ENCODE results near the gene PRRC2A.

PRRC2A gene

DNA sequence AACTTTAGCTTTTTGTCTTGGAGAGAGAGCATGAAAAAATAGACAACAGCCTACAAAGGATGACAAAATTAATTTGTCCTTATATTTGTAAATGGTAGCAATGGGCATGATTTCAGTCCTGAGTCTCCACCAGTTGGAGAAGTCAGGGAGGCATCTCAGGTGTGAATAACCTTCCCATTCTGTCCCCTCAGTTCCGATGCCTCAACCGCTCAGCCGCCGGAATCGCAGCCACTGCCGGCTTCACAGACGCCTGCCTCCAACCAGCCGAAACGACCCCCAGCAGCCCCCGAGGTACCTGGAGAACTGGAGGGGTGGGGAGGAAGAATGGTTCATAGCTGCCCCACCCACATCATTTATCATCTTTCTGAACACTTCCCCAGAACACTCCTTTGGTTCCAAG, 3.6 kb downstream of the PRRC2A start:
- DNase-seq (ENCODE audit: low spot score), result no peak

DNA sequence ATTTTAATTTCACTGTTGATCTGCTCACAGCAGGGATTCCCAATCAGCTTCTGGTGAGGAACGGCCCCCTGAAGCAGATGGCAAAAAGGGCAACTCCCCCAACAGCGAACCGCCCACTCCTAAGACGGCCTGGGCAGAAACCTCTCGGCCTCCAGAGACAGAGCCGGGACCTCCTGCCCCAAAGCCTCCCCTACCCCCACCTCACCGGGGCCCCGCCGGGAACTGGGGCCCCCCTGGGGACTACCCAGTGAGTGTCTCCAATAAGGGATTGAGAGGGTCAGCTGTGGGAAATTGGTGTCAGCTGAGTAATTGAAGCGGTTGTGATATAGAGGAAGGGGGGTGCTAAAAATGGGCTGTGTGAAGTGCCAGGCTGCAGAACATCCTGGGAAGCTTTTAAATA, 6.4 kb downstream of the PRRC2A start:
- no peak for DNase-seq (ENCODE audit: low spot score)

DNA sequence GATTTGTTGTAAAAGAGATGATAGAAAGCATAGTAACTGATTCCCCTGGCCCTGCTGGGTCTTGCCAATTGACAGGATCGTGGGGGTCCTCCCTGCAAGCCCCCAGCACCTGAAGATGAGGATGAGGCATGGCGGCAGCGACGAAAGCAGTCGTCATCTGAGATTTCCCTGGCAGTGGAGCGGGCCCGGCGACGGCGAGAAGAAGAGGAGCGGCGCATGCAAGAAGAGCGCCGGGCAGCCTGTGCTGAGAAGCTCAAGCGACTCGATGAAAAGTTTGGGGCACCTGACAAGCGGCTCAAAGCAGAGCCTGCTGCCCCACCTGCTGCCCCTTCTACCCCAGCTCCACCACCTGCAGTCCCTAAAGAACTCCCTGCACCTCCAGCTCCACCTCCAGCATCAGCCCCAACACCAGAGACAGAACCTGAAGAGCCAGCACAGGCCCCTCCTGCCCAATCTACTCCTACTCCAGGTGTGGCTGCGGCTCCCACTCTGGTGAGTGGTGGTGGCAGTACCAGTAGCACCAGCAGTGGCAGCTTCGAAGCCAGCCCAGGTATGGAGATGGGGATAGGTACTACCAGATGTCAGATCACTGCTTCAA, 7.3 kb downstream of the PRRC2A start:
- no peak for DNase-seq (ENCODE audit: low spot score)

DNA sequence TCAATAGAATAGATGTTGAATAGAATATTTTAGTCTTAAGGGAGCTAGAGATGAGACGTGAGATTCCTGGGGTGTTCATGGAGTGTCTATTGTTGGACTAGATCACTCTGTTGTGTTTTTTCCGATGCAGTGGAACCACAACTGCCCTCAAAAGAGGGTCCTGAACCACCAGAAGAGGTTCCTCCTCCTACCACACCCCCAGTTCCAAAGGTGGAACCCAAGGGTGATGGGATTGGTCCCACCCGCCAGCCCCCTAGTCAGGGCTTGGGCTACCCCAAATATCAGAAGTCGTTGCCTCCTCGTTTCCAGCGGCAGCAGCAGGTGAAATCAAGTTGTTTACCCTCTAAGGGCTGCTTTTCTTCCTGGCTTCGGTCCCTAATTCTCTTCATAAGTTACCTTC, 8.5 kb downstream of the PRRC2A start:
- DNase-seq (ENCODE audit: low spot score), result no peak

DNA sequence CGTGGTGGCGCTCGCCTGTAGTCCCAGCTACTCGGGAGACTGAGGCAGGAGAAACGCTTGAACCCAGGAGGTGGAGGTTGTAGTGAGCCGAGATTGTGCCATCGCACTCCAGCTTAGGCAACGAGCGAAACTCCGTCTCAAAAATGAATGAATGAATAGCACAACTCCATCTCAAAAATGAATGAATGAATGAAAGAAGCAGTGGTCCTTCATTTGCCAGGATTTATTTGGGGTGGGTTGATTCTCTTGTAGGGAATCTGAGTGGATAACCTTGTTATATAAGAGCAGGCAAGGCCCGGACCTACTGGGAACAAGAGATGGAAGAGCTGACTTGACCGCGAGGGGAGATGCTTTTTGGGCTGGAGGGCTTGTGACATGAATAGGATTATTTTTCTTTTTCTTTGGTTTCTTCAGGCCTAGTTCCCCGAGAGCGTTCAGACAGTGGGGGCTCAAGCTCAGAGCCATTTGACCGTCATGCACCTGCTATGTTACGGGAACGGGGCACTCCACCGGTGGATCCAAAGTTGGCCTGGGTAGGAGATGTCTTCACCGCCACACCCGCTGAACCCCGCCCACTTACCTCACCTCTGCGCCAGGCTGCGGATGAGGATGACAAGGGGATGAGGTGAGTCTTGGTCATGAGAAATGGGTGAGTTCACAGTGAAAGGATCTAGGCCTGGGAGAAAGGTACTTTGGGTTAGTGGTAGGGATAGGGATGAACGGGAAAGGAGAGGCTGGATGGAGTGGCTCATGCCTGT, 9.8 kb downstream of the PRRC2A start:
- DNase-seq (ENCODE audit: low spot score), result no peak

DNA sequence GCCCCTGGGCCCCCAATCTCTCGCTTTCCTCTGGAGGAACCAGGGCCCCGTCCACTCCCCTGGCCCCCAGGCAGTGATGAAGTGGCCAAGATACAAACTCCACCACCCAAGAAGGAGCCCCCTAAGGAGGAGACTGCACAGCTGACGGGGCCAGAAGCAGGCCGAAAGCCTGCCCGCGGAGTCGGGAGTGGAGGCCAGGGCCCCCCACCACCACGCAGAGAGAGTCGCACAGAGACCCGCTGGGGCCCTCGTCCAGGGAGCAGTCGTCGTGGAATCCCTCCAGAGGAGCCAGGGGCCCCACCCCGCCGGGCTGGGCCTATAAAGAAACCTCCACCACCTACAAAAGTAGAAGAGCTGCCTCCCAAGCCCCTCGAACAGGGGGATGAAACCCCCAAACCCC, 10.7 kb downstream of the PRRC2A start:
- DNase-seq (ENCODE audit: low spot score), result no peak

DNA sequence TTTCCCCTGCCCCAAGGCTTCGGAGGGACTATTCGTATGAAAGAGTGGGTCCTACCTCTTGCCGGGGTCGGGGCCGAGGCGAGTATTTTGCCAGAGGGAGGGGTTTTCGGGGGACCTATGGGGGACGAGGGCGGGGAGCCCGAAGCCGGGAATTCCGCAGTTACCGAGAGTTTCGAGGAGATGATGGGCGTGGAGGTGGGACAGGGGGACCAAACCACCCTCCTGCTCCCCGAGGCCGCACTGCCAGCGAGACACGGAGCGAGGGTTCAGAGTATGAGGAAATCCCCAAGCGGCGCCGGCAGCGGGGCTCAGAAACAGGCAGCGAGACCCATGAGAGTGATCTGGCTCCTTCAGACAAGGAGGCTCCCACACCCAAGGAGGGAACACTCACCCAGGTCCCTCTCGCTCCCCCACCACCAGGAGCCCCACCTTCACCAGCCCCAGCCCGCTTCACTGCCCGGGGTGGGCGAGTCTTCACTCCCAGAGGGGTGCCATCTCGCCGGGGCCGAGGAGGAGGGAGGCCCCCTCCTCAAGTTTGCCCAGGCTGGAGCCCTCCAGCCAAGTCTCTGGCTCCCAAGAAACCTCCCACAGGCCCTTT, 11.3 kb downstream of the PRRC2A start:
- no peak for DNase-seq (ENCODE audit: low spot score)

DNA sequence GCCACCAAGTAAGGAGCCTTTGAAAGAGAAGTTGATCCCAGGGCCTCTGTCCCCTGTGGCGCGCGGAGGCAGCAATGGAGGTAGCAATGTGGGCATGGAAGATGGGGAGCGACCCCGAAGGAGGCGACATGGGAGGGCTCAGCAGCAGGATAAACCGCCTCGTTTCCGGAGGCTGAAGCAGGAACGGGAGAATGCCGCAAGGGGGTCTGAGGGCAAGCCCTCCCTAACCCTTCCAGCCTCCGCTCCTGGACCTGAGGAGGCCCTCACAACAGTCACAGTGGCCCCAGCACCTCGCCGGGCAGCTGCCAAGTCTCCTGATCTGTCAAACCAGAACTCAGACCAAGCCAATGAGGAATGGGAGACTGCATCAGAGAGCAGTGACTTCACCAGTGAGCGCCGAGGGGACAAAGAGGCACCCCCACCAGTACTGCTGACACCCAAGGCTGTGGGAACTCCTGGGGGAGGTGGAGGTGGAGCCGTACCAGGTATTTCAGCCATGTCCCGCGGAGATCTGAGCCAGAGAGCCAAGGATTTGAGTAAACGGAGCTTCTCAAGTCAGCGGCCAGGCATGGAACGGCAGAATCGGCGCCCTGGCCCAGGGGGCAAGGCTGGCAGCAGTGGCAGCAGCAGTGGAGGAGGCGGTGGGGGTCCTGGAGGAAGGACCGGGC, 11.9 kb downstream of the PRRC2A start:
- no peak for DNase-seq (ENCODE audit: low spot score)

DNA sequence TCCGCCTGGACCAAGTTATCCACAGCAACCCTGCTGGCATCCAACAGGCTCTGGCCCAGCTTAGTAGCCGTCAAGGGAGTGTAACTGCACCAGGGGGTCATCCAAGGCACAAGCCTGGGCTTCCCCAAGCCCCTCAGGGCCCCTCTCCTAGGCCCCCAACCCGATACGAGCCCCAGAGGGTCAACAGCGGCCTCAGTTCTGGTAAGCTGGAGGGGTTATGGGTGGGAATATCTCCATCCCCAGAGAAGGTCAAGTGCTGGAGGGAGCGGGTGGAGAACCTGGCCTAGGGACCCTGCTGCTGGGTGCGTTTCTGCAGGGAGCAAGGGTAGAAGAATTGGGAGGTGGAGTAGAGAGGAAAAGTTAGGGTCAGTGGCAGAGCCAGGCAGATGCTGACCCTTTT, 12.9 kb downstream of the PRRC2A start:
- no peak for DNase-seq (ENCODE audit: low spot score)

DNA sequence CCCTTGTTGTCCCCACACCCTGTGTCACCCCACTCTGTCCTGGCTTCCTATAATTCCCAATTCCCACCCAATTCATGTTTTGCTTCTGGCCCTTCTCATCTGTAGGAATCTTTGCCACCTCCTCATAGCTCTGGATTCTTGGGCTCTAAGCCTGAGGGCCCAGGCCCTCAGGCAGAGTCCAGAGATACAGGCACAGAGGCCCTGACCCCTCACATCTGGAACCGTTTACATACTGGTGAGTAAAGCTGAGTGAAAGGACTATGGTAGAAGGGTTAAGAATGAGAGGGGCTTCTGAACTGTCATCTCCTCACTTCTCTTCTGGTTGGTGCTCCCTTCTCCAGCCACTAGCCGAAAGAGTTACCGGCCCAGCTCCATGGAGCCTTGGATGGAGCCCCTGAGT, 13.6 kb downstream of the PRRC2A start:
- no peak for DNase-seq (ENCODE audit: low spot score)

DNA sequence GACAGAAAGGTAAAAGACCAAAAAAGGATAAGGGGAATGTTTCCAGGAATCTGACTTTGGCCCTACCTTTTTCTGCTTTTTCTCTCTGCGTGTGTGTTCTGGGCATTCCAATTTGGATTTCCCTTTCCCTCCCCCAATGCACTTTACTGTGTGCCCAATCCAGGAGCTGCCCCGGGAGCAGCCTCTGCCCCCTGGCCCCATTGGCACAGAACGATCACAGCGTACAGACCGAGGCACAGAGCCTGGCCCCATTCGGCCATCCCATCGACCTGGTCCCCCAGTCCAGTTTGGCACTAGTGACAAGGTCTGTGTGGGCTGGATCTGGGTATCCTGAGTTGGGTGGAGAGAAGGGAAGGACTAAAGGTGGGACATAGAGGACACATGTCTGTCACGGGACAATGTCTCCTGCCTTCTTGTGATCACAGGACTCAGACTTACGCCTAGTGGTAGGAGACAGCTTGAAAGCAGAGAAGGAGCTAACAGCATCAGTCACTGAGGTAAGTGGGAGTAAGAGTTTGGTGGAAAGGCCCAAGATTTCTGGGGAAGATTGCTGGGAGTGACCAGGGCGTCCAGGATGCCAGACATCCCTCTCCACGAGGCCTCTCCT, 14.6 kb downstream of the PRRC2A start:
- no peak for DNase-seq (ENCODE audit: low spot score)

DNA sequence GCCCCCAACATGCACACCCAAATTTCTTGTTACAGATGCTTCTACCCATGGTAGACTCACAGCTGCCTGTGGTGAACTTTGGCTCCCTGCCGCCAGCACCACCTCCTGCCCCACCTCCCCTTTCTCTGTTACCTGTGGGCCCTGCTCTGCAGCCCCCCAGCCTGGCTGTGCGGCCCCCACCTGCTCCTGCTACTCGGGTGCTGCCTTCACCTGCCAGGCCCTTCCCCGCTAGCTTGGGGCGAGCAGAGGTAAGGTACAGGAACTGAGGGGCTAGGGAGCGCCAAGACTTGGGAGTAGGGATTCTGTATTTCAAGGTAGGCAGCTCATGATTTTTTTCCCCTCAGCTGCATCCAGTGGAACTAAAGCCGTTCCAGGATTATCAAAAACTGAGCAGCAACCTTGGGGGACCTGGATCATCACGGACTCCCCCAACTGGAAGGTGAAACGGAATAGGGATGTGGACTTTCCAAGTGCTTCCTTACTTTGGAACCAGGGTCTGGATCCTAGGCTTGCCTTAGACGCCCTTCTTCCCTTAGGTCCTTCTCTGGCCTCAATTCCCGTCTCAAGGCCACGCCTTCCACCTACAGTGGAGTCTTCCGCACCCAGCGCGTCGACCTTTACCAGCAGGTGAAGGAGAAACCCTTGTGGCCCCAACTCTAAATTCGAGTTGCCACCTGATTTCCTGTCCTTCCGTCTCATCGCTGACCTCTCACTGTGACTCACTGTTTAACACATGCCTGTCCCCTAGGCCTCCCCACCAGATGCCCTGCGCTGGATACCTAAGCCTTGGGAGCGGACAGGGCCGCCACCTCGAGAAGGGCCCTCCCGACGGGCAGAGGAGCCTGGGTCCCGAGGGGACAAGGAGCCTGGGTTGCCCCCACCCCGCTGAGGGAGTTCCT, 16.4 kb downstream of the PRRC2A start:
- DNase-seq (ENCODE audit: low spot score), result no peak

DNA sequence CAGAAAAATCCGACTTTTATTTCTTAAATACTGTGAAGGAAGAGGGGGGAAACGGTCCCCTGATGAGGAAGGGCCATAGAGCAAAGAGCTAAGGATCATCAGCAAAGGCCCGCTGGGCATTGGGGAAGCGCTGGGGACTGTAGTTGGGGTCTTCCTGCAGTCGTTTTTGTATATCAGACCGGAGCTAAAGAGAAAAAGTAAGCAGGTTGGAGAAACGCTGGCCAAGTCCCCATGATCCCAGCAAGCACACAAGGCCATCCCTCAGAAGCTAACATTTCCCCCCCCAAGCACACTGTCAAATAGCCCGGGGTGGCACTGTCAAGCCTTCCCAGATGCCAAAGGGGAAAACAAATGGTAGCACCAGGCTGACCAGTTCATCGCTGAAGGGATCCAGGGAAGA, 18.5 kb downstream of the PRRC2A start:
- DNase-seq (ENCODE audit: low spot score), result no peak

DNA sequence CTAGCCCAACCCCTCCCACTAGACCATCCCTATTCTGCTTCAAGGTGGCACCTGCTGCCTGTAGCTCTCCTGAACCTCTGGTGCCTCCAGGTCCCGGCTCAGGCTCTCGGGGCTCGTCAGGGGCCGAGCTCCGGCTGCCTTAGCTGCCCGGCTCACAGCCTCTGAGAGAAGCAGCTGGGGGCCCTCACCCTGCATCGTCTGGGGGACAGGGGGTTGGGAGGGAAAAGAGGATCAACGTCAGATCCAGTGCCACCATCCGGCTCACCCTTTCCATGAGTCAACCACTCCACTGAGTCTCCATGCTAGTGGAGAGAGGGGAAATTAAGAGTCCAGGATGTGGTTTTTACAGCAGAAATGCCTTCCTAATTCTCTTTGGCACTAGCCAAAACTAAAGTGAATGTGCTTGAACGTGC, 18.9 kb downstream of the PRRC2A start:
- no peak for DNase-seq (ENCODE audit: low spot score)

DNA sequence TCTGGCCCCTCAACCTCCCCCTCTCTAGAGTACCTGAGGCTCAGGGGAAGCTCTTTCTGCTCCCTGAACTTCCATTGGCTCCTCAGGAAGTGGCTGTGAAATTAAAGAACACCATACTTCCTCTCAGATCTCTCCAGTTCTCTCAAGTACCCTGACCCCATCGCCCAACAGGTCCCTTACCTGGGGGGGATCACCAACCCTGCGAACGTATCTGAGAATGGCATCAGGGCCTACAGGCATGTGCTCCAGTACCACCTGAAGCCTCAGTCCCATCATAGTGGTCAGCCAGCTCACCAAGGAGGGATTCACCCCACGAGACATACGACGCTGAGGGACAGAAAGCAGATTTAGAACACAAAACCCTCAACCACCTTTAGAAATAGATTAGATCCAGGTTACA, 20.1 kb downstream of the PRRC2A start:
- DNase-seq (ENCODE audit: low spot score), result no peak

DNA sequence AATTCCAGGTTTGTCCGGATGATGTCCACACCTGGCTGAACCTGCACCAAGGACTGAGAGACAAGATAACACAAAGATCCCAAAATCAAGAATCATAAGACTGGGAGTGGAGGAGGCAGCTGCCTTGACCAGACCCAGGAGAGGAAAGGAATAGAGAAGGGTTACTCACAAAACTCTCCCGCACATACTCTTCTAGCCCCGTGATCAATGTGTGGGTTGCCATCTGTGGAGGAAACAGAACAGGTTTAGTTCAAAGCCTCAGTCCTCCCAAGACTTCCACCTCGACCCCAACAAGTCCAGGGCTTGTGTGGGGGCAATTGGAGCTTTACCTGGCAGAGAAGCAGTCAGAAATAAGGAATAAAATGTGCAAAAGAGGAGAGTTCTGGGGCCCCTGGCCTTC, 20.9 kb downstream of the PRRC2A start:
- DNase-seq (ENCODE audit: low spot score), result no peak

DNA sequence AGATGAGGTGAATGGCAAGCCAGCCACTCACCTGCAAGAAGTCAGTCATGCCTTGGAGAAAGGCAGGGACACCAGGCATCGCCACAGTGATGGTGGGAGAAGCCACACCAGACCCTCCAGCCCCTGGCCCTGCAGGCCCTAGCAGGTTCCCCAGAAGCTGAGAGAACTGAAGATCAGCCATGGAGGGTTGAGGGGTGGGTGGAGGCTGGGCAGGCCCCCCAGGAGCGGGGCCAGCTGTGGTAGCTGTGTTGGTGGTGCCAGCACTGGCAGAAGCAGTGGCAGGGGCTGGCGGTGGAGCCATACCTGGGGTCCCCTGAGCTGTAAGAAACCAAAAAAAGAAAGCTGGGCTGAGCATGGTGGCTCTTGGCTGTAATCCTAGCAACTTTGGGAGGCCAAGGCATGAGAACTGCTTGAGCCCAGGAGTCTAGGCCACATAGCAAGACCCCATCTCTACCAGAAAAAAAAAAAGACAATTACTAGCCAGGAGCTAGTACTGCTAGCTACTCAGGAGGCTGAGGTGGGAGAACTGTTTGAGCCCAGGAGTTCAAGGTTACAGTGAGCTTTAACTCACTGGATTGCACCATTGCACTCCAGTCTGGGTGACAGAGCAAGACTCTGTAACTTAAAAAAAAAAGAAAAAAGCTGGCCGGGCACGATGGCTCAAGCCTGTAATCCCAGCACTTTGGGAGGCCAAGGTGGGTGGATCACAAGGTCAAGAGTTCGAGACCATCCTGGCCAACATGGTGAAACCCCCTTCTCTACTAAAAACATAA, 22.5 kb downstream of the PRRC2A start:
- no peak for DNase-seq (ENCODE audit: low spot score)

DNA sequence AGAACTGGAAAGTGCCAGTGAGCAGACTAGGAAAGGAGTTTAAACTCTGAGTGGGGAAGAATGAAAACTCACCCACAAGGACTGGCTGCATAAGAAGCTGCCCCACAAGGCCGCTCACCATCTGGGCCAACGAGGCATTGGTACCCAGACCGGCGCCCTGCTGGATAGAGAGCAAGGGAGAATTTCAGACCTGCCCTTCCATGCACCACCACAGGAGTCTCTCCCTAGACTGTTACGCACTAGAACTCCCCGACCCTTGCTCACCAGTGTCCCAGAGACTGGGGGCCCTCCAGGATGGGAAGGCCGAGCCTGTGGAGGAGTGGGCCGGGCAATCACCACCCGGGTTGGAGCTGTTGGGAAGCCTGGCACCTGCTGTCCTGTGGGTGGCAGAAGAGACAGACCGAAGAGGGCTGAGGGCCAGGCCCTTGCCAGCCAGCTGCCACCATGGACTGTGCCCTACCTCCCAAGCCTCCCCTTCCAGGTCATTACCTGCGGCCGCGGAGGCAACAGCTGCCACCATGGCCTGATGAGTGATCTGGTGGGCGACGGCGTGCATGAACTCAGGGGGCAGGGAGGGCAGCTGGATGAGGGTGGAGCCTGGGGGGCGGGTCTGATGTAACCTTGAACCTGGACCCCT, 23.4 kb downstream of the PRRC2A start:
- no peak for DNase-seq (ENCODE audit: low spot score)

DNA sequence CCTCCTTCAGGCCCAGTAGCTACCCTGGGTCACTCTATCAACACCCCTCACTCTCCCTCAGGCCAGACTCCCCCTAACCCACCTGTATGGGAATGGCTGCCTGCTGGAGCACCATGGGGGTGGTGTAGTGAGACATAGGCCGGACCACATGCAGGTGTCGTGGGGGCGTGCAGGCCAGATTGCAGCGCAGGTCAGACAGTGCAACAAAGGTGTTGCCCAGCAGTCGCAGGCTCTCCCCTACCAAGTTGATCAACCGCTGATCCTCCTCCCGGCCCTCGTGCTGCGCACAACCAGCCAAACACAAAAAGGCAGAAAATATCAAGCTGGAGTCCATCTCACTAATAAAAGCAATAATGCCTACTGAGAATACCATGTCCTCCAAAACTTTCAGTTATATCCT, 24.8 kb downstream of the PRRC2A start:
- DNase-seq (ENCODE audit: low spot score), result no peak

DNA sequence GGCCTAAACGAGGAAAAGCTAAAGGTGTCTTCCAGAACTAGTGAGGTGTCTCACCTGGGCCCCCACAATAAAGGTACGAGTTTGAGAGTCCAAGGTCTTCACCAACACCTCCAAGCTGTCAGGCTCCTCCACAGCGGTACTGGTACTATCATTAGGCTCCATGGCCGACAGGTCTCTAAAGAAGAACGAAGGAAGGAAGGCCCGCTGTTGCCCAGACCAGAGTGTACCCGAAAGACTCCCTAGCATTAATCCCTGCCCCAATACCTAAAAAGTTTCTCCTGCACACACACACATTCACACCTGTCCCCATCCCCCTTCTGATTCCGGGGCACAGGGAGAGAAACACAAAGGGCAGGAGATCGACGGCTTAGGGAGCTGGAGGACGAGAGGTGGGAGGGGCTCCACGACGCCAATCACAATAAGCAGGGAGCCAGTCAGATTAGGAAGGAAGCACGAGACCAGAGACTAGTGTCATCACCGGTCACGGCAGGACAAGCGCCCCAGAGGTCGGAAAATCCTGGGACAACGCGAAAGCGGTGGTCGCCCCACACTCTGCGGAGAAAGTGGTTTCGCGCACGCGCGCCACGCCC, 31.2 kb downstream of the PRRC2A start:
- DNase-seq (ENCODE audit: low spot score), result no peak
